Stomach (tissue), 9 donors: ENCODE measurements around the gene KCNJ14. TPM values are rescaled to one million over a fixed set of nuclear protein-coding genes. Genes with fewer than 3 reads are reported as not detected.

Source experiments
- DNase-seq, 2 donors: peaks; one replicate each; pipeline versions ENCODE4 v3.0.0 to v3.0.0-alpha.2; 2013 to 2019
- H3K27ac ChIP-seq, 5 donors: fragments of 200-600 bp in 4 of 5; sonication (generic) in 4 of 5; one replicate each; pipeline ENCODE4 v1.5.1; 2013 to 2019; ENCODE audit warnings: mild to moderate bottlenecking in 1 of 5, moderate library complexity in 1 of 5
- H3K27me3 ChIP-seq, 3 donors: fragments of 200-600 bp; sonication (generic); one replicate each; pipeline ENCODE4 v1.5.1; 2017 to 2019; ENCODE audit warnings: mixed run types in 1 of 3
- H3K36me3 ChIP-seq, 4 donors: fragments of 200-600 bp; sonication (generic); 1 replicate in 3 of 4; 2 replicates in 1 of 4; pipeline ENCODE4 v1.5.1; 2016 to 2019
- H3K4me1 ChIP-seq, 4 donors: fragments of 200-600 bp; sonication (generic); one replicate each; pipeline ENCODE4 v1.5.1; 2016 to 2019
- H3K4me3 ChIP-seq, 4 donors: fragments of 200-600 bp; sonication (generic) in 3 of 4; one replicate each; pipeline ENCODE4 v1.5.1; 2016 to 2019; ENCODE audit warnings: mild to moderate bottlenecking in 1 of 4
- H3K9me3 ChIP-seq, 4 donors: fragments of 200-600 bp; sonication (generic); one replicate each; pipeline ENCODE4 v1.5.1; 2016 to 2019
- EP300 ChIP-seq: sonication (generic); formaldehyde crosslinking; IDR thresholded peaks from one replicate; pipeline ENCODE4 v1.6.1; 2017; ENCODE audit warnings: antibody characterized with exemption
- POLR2A ChIP-seq, 4 donors: fragments of 450-650 bp; IDR thresholded peaks; one replicate each; pipeline ENCODE4 v1.6.1; 2016; ENCODE audit warnings: antibody characterized with exemption in 4 of 4, control low read depth in 2 of 4, mild to moderate bottlenecking in 1 of 4, moderate library complexity in 1 of 4
- POLR2AphosphoS5 ChIP-seq, 3 donors: sonication (generic); formaldehyde crosslinking; IDR thresholded peaks; one replicate each; pipeline ENCODE4 v1.6.1; 2016; ENCODE audit warnings: antibody characterized with exemption in 3 of 3
- WGBS, 5 donors: extraction: QIAGEN DNeasy Blood & Tissue Kit in 3 of 5; methylation state at CpG; one replicate each; pipeline versions ENCODE4 v1.1.5 to v1.1.7; 2013 to 2018; 5-methylcytosine and 5-hydroxymethylcytosine counted together
- intact Hi-C: fragments of 100-400 bp; cut with DNase I; formaldehyde crosslinking; loops from one replicate; pipeline ENCODE4 v1.15.1; 2023; ENCODE audit warnings: low total_unique reads
- polyA plus RNA-seq, 3 donors: library from polyadenylated mRNA; stranded (reverse); fragments of 200-250 nt; gene quantifications; one replicate each; pipeline ENCODE4 v1.2.3, GENCODE V29; 2013
- total RNA-seq, 5 donors: library from RNA; depleted of rRNA; stranded (reverse); fragments of >200 nt; gene quantifications; one replicate each; pipeline versions ENCODE4 v1.1.0 to v1.2.3, GENCODE V29; 2014 to 2016
- TF ChIP-seq, protein P1 (sequence below), 7 experiments: fragments of 450-650 bp in 4 of 7; fragments of 200-600 bp in 3 of 7; sonication (generic) in 3 of 7; IDR thresholded peaks; one replicate each; pipeline ENCODE4 v1.5.1; 2016 to 2019; ENCODE audit warnings: antibody characterized with exemption in 7 of 7, control low read depth in 2 of 7, mild to moderate bottlenecking in 1 of 7
- donor health status: healthy with polysubstance abuse.
- donor health status: Bipolar disorder and iron deficiency.
- donor health status: healthy.

The KCNJ14 gene
- total and polyA plus RNA-seq, 8 donors: 0.19 to 4.6 (median 0.92) TPM; not detected in 3

DNA sequence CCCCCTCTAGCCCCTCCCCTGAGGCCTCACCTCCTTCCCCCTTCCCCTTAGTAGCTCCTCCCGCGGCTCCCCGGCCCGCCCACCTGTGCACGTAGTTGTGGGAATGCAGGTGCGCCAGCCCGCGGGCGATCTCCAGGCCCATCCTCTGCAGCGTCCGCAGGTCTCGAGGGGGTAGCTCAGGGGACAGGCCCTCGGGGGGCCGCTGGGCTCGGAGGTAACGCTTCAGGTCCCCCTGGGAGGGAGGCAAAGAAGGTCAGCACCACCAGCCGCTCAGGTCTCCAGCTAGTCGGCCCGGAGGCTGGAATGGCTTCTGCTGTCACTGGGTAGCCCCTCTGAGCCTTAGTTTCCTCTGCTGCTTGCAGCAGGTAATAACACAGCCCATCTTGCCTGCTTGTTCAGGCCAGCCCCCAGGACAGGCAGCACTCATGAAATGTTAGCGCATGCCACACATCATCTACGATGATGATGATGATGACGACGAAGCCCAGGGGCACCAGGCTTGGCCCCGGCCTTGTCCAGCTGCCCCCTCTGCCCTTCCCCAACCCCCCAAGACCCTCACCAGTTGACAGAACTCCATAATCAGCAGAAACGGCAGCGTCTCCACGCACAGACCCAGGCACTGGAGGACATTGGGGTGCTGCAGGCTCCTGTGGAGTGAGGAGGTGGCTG, 47.1 kb downstream of the KCNJ14 start:
- Histone ChIP-seq H3K36me3 (no peaks in the 10 kb centered on the region), H3K4me1 (peaks cover 23 to 34% (median 30%) of the 10 kb centered on the region in 4 donors), H3K4me3 (peak overlapping the region; percentile 17 to 41 (median 28)), H3K27ac (peak overlapping the region; percentile 16 to 67 (median 52)), H3K9me3 (no peaks in the 10 kb centered on the region), H3K27me3 (peaks cover 0 to 53% (median 29%) of the 10 kb centered on the region in 3 donors)
- no peak for DNase-seq
- intact Hi-C loops: no loop called here
- 26 to 56% (median 28%) methylated on average over 13 to 27 of the region's 27 CpGs for WGBS, 5 donors
- TF ChIP-seq EP300 (no peak), POLR2AphosphoS5 (IDR thresholded peaks at IDR 0.05) (peak in 1 of 3 donors; percentile 26)

DNA sequence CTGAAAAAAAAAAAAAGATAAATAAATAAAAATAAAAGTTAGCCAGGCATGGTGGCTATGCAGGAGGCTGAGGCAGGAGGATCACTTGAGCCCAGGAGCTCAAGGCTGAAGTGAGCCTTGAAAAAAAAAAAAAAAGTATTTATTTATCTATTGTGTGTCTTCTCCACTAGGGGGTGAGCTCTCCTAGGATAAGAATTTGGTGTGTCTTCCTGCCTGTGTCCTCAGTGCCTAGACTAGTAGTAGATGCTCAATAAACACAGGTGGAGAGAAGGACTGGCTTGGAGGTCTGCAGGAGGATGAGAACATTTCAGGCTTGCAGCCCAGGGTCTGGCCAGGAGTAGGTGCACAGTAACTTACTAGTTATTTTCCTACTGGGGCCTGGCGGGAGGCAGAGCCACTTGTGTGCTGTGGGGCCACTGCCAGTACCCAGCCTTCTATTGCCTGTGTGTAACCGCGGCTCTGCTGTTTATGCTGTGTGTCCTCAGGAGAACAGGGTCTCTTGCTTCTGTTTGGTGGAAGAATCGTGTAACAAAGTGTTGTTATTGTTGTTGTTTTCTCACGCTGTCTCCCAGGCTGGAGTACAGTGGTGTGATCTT, 50.9 kb downstream of the KCNJ14 start:
- TF ChIP-seq POLR2A (IDR thresholded peaks at IDR 0.05): no peak
- TF ChIP-seq, protein P1, sequence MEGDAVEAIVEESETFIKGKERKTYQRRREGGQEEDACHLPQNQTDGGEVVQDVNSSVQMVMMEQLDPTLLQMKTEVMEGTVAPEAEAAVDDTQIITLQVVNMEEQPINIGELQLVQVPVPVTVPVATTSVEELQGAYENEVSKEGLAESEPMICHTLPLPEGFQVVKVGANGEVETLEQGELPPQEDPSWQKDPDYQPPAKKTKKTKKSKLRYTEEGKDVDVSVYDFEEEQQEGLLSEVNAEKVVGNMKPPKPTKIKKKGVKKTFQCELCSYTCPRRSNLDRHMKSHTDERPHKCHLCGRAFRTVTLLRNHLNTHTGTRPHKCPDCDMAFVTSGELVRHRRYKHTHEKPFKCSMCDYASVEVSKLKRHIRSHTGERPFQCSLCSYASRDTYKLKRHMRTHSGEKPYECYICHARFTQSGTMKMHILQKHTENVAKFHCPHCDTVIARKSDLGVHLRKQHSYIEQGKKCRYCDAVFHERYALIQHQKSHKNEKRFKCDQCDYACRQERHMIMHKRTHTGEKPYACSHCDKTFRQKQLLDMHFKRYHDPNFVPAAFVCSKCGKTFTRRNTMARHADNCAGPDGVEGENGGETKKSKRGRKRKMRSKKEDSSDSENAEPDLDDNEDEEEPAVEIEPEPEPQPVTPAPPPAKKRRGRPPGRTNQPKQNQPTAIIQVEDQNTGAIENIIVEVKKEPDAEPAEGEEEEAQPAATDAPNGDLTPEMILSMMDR (IDR thresholded peaks at IDR 0.05): peak in 4 of 7 experiments; percentile 39 to 47 (median 44)
- peaks cover 10 to 27% (median 16%) of the 10 kb centered on the region in 4 donors for H3K4me1 ChIP-seq
- intact Hi-C loops: loop anchor here (5.0 kb wide), 1 partner anchor 81 kb away; no protein-coding TSS in a partner anchor
- H3K27ac ChIP-seq: no peak overlapping the region
- no peaks in the 10 kb centered on the region for H3K36me3 ChIP-seq
- DNase-seq: peak in 1 of 2 donors; percentile 28
- no peaks in the 10 kb centered on the region for H3K9me3 ChIP-seq
- no peak overlapping the region for H3K4me3 ChIP-seq
- peaks cover 2 to 37% (median 4%) of the 10 kb centered on the region in 3 donors for H3K27me3 ChIP-seq
- 85 to 89% (median 87%) methylated on average over 5 of the region's 5 CpGs for WGBS, 5 donors

DNA sequence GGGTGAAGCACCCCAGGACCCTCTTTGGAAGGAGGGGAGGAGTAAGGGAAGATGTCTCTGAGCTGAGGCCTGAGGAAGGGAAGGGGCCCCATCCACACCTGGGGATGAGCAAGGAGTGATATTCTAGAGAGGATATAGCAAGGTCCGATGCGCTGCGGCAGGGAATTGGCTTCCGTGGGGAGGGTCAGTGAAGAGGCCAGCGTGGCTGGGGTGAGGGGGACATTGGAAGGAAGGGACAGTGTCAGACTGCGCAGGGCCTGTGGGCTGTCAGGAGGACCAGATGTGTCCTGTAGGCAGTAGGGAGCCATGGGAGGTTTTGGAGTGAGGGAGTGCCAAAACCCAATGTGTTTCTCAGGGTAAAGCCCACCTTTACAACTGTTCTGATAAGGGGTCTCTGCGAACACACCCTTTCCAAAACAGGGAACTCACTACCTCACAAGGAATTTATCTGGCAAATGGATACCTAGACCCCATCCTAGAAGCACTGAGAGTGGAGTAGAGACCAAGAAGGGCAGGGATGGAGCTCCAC, 52.6 kb downstream of the KCNJ14 start:
- H3K4me3 ChIP-seq: no peak overlapping the region
- H3K27me3 ChIP-seq: peaks cover 11 to 38% (median 18%) of the 10 kb centered on the region in 3 donors
- DNase-seq: no peak
- H3K36me3 ChIP-seq: no peaks in the 10 kb centered on the region
- peaks cover 9 to 26% (median 19%) of the 10 kb centered on the region in 4 donors for H3K4me1 ChIP-seq
- 87 to 95% (median 89%) methylated on average over 7 of the region's 7 CpGs for WGBS, 5 donors
- H3K27ac ChIP-seq: no peak overlapping the region
- intact Hi-C loops: loop anchor here (5.0 kb wide), 1 partner anchor 79 kb away; no protein-coding TSS in a partner anchor
- no peaks in the 10 kb centered on the region for H3K9me3 ChIP-seq
- no peak for TF ChIP-seq POLR2AphosphoS5 (IDR thresholded peaks at IDR 0.05)

DNA sequence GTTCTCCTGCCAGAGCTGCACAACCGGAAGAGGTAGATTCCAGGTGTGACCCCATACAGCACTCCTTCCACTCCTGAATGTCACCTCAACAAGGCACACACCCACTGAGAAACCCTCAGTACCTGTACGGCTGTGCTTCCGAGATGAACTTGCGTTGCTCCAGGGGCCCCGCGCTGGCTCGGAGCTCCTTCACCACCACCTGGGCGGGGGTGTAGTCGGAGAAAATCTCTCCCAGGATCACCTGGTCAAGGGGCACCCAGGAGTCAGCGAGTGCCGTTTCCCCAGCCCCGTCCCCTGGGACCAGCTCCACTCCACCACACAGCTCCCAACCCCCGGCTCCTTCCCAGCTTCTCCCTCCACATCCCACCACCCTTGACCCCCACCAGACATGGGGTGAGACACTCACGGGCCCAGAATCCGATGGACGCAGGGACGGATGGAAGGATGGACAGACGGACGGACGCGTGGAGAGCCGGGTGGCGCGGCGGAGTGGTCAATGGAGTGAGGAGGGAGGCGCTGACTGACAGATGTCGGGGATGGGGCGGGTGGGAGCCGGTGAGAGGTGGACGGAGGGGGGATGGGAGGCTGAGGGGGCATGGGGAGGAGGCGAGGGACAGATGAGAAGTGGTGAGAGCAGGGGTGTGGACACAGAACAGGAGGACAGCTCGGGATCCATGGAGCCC, 53.5 kb downstream of the KCNJ14 start:
- intact Hi-C loops: loop anchor here (5.0 kb wide), 1 partner anchor 78 kb away; no protein-coding TSS in a partner anchor
- peaks cover 18 to 35% (median 28%) of the 10 kb centered on the region in 4 donors for H3K4me1 ChIP-seq
- DNase-seq: peak in 1 of 2 donors; percentile 37

More for the DNA sequence above, 53.5 kb downstream of the KCNJ14 start:
- Histone ChIP-seq H3K27ac (no peak overlapping the region), H3K4me3 (no peak overlapping the region), H3K27me3 (peaks cover 17 to 47% (median 26%) of the 10 kb centered on the region in 3 donors), H3K9me3 (no peaks in the 10 kb centered on the region), H3K36me3 (no peaks in the 10 kb centered on the region)
- TF ChIP-seq EP300 (no peak), POLR2AphosphoS5 (IDR thresholded peaks at IDR 0.05) (no peak), POLR2A (IDR thresholded peaks at IDR 0.05) (no peak)
- TF ChIP-seq, protein P1 (IDR thresholded peaks at IDR 0.05): no peak
- 70 to 78% (median 77%) methylated on average over 27 to 32 of the region's 32 CpGs for WGBS, 5 donors
